Kidney capillary endothelial cell (primary cell): ENCODE measurements around the gene STMND1.

Experiments used
- DNase-seq: peaks from one replicate; pipeline ENCODE4 v3.0.0-alpha.2; 2018; ENCODE audit warnings: low spot score

The STMND1 gene

DNA sequence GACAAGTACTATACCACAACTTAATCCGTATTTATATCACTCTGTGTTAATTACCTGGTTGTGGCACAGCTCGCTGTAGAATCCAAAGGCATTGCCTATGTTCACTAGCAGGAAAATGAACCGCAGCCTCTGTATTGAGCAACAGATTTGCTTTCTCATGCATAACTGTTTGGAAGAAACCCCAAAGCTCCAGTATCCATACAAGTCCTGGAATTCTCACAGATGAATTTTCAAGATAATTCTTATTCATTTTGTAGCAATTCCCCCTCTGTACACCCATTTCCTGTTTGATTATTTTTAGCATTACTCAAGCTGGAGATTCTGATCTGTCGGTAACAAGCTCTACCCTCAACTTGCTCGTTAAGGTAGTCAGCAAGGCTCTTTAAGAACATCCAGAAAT, 63.5 kb downstream of the STMND1 start:
- DNase-seq = no peak

DNA sequence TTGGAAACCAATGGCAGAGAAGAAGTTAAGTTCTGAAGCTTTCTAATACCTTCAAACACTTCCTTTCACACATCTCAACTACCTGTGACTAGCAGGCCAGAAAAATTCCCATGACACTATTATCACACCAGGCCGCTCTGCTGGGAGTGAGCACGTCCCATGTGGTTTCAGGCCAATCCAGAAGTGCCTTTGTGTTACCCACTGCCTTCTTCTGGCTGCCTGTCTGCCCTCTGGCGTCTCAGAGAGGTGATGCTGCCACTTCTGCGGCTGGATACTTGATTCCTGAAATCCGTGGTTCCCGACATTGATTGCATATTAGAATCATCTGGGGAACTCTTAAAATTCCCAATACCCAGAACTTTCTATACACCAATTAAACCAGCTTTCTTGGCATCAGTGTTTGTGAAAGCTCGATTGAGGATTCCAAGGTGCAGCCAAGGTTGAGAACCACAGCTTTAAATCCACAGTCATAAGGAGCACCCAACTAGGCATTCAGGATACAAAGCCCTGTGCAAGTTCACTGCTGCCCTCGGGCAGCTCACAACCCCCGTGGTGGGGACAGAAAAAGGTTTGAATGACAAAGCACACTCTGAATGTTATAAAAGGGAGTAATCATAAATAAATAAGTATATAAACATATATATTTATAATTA, 65.6 kb downstream of the STMND1 start:
- DNase-seq = peak; percentile 18

DNA sequence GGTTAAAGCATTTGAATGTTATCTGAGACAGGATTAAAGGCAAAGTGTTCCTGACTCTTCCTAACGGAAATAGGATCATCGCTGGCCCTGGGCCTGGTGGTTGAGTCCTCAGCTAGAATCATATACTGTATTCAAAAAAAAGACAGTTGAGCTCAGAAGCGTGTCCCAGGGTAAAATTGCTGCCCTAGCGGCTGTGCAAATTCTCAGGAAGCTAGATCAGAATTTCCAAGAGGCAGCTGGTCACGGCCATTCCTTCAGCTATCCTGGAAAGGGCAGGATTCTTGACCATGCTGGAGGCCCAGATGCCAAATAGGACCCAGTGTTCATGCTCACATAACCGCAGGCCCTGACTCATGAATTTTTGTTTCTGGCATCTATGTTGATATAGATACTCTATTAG, 67.4 kb downstream of the STMND1 start:
- DNase-seq = no peak

DNA sequence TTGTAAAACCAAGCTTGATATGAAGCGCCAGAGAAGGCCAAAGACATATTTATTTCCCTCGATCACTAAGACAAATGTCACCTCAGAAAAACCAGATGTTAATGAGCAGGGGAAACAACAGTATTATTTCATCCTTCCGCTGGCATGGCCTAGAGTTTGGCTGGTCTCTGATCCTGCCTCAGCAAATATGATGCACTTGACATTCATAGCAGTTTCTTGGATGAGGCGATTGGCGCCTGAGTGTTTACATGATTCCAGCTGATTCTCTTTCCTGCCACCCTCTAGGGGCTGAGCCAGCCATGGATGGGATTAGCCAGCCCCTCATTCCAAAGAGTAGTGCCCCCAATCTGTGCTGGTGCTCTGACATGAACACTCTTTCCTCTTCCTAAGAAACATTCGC, 67.9 kb downstream of the STMND1 start:
- DNase-seq = no peak

DNA sequence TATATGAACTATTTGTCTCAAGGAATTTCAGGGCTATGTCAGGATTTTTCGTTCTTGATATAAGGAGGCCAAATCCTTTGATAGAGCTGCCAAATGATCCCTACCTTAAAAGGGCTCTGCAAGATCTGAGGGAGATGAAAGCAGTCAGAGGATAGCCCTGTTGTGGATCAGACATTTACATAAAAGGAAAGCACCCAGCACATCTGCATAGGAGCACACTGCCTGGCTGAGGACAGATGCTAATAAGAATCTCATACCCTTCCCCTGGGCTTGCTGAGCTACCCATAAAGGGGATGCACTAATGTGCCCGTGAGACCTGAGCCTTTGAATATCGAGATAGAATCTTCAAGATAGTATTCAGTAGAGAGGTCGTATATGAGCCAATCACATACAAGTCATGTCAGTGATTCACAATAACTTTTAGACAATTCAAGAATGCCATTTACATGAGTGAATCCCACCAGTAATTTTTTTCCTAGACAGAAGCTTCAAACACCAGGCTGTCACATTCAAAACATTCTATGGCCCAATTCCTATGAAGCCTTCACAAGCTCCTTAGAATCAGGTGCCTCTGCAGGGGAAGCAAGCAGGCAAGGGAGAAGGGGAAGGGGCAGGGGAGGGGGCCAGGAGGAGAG, 71.1 kb downstream of the STMND1 start:
- no peak for DNase-seq

DNA sequence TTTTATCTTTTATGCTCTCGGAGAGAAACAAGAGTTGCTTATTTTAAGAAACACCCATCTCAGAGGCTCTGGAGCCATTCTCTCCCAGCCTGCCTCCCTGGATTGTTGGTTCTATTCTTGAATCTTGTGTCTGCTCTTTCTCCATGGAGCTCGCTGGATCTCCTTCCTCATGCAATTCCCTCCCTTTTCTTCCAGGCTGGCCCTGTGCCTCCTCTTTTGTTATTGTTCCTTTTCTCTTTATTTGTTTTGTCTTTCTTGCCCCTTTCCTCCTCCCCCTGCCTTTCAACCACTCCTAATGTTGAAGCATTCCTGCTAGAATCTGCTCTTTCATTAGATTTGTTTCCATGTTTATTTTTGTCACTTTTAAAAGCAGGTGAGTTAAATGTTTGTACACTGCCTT, 76.5 kb downstream of the STMND1 start:
- DNase-seq = no peak

DNA sequence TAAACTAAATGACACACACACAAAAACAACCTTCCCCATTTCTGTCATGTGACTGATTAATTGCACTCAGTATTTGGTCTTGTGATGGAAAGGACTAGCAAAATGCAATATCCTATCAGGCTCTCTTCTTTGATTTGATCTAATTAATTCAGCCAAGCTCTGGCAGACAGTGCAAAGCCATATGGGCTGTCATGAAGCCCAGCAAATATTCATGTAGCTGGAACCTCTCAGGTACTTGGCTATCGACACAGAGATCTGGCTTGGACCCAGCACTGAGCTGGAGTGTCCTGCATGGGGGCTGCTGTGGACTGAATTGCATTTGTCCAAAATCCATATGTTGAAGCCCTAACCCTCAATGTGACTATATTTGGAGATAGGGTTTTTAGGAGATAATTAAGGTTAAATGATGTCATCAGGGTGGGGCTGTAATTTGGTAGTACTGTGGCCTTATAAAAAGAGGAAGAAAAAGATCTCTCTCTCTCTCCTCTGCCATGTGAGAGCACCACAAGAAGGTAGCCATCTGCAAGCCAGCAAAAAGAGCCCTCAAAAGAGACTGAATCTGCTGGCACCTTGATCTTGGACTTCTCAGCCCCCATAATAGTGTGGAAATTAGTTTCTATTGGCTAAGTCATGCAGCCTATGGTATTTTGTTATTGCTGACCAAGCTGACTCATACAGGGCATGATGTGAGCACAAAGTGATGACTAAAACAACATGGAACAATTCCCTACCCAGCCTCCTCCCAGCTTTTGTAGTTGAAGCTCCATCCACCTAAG, 77.1 kb downstream of the STMND1 start:
- DNase-seq = no peak

DNA sequence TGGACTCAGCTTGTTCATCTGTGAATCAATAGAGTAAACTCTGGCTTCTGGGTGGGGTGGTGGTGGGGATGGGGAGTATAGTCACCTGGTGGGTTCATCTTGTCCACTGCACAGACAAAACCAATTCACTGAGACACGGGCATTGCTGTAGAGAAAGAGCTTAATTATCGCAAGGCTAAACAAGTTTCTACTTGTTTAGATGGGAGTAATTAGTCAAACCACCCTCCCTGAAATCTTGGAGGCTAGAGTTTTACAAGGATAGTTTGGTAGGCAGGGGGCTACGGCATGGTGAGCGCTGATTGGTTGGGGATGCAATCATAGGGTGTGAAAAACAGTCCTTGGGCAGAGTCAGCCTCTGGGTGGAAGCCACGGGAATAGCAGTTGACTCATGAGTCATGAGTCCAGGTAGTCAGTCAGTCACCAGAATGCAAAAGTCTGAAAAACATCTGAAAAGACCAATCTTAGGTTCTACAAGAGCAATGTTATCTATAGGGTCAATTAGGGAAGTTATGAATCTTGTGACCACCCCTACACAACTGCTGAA, 77.8 kb downstream of the STMND1 start:
- no peak for DNase-seq
